ENCODE measurements around the gene OR52N5. TPM values are rescaled to one million over a fixed set of nuclear protein-coding genes. Genes with fewer than 3 reads are reported as not detected.

Gene OR52N5
- polyA plus RNA-seq, 1 of the 3 experiments (the other 2 are of a cell fraction): not detected

GRCh38 chr11:5738431-5738830 lies 44.7 kb downstream of the OR52N5 start:
- ChIA-PET CTCF (no interaction called here), POLR2A (no interaction called here)
- H3F3A ChIP-seq (replicated peaks; ENCODE audit: insufficient read depth): no peaks in the 10 kb centered on the region
- no peaks in the 10 kb centered on the region for H3K79me2 ChIP-seq (ENCODE audit: insufficient read depth)
- no peak overlapping the region for H3K27ac ChIP-seq (ENCODE audit: low read depth in 2 of 2, low read length in 1 of 2)
- no peaks in the 10 kb centered on the region for H3K9me3 ChIP-seq
- H4K20me1 ChIP-seq (ENCODE audit: insufficient read depth): no peaks in the 10 kb centered on the region
- H3K4me3 ChIP-seq (ENCODE audit: low read depth in 2 of 2, low read length in 1 of 2): no peak overlapping the region
- 0% methylated on average over 1 of the region's 1 CpG for WGBS (ENCODE audit: low lambda C conversion rate)
- H3K27me3 ChIP-seq (ENCODE audit: insufficient read depth): no peaks in the 10 kb centered on the region
- H2AFZ ChIP-seq (ENCODE audit: low read depth): no peak overlapping the region
- no peak for DNase-seq
- peaks cover 3% of the 10 kb centered on the region; the same call in 1 of the 2 replicates for H3K9me2 ChIP-seq
- no peaks in the 10 kb centered on the region for H3K4me1 ChIP-seq (ENCODE audit: control insufficient read depth in 1 of 2, insufficient read depth in 2 of 2, low read depth in 1 of 2, low read length in 1 of 2)
- no peak for TF ChIP-seq TAF1 (IDR thresholded peaks at IDR 0.05; ENCODE audit: borderline replicate concordance, low read depth, low read length)
- no peak for TF ChIP-seq NRF1 (IDR thresholded peaks at IDR 0.05; ENCODE audit: low read depth, low read length)
- TF ChIP-seq MAX (IDR thresholded peaks at IDR 0.05; ENCODE audit: low read depth): no peak
- no peak for TF ChIP-seq MEF2A (IDR thresholded peaks at IDR 0.05; ENCODE audit: borderline replicate concordance, low read depth)
- no peak for TF ChIP-seq TCF12 (IDR thresholded peaks at IDR 0.05)
- no peak for TF ChIP-seq YY1 (IDR thresholded peaks at IDR 0.05; ENCODE audit: low read depth)
- no peak for TF ChIP-seq SIN3A (IDR thresholded peaks at IDR 0.05; ENCODE audit: borderline replicate concordance, low read depth, low read length)
- no peak for TF ChIP-seq MXI1 (IDR thresholded peaks at IDR 0.05; ENCODE audit: low read depth, low read length)
- no peak for TF ChIP-seq TEAD4 (IDR thresholded peaks at IDR 0.05; ENCODE audit: borderline replicate concordance, insufficient read depth)
- TF ChIP-seq PBX3 (IDR thresholded peaks at IDR 0.05): no peak
- TF ChIP-seq RXRA (IDR thresholded peaks at IDR 0.05; ENCODE audit: borderline replicate concordance, low read depth): no peak
- no peak for TF ChIP-seq RAD21 (IDR thresholded peaks at IDR 0.05; ENCODE audit: low read length)
- TF ChIP-seq RFX5 (IDR thresholded peaks at IDR 0.05; ENCODE audit: low read length): no peak
- TF ChIP-seq FOXM1 (IDR thresholded peaks at IDR 0.05; ENCODE audit: low read depth): no peak
- no peak for TF ChIP-seq FOSL2 (IDR thresholded peaks at IDR 0.05; ENCODE audit: borderline replicate concordance, low read depth)
- no peak for TF ChIP-seq CTCF (IDR thresholded peaks at IDR 0.05)
- TF ChIP-seq FOXJ3 (CRISPR knock-in tag; IDR thresholded peaks at IDR 0.05): no peak
- TF ChIP-seq REST (IDR thresholded peaks at IDR 0.05; ENCODE audit: low read depth, low read length): no peak
- no peak for TF ChIP-seq RCOR1 (IDR thresholded peaks at IDR 0.05; ENCODE audit: low read length)
- no peaks in the 10 kb centered on the region for H3K36me3 ChIP-seq (replicated peaks in 1 of 2; ENCODE audit: control insufficient read depth in 1 of 2, insufficient read depth in 2 of 2, low read length in 1 of 2)
- H3K4me2 ChIP-seq: no peak overlapping the region
- no peak overlapping the region for H3K9ac ChIP-seq
